GM20431 (cell line): Measurements from ENCODE around the gene CCDC51.

ENCODE experiments used
- in situ Hi-C: fragments of 300-500 bp; cut with MseI, MboI; formaldehyde crosslinking; loops from one replicate; pipeline ENCODE4 v1.15.0; 2020; ENCODE audit warnings: low sequenced_read_pairs; ENCODE audit not compliant: unreplicated experiment

The CCDC51 gene

DNA sequence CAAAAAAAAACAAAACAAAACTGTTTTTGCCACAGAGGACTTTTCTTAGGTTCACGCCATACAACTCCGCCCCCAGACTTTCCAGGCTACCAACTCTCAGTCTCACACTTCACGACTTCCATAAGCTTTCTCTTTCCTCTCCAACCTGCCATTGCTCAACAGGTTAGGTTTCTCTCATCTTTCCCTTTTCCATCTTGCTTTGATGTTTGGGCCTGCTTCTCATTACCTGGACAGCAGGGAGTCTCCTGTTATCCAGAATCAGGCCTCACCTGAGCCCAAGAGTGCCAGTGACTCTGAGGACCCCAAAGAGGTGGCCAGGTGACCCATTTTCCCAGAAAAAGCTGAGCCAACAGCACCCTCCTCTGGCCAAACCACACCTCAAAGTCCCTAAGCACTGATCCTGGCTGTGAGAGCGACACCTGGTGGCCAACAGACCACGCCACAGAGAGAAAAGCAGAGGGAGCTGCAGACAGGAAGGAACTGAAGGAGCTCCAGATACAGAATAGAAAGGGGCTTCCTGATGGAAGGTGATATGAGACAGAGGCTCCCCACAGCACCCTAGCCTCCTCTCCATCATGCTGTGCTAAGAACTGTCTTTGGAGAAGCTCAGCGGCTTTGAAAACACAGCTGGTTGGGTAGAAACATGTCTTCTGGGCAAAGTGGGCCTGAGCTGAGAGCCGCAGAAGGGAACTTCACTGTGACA, 4.0 kb downstream of the CCDC51 start:
- in situ Hi-C loops: loop anchor here (10.0 kb wide), 1 partner anchor 201 kb away; no protein-coding TSS in a partner anchor

DNA sequence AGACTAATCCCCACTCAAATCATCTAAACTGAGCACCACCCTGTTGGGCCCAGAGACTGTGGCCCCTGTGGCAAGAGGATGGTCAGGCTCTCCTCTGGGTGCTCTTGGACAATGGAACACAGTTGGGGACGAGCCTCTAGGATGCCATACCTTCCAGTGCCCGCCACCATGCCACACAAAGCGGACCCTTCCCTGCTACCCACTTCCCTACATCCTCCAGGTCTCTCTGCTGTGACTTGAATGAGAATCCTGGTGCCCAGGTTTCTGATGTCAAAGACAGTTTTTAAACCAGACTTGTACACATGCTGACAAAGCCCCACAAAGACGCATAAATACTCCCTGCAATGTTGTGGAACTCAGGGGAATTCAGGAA, 4.7 kb downstream of the CCDC51 start:
- in situ Hi-C loops: loop anchor here (10.0 kb wide), 1 partner anchor 200 kb away; no protein-coding TSS in a partner anchor

DNA sequence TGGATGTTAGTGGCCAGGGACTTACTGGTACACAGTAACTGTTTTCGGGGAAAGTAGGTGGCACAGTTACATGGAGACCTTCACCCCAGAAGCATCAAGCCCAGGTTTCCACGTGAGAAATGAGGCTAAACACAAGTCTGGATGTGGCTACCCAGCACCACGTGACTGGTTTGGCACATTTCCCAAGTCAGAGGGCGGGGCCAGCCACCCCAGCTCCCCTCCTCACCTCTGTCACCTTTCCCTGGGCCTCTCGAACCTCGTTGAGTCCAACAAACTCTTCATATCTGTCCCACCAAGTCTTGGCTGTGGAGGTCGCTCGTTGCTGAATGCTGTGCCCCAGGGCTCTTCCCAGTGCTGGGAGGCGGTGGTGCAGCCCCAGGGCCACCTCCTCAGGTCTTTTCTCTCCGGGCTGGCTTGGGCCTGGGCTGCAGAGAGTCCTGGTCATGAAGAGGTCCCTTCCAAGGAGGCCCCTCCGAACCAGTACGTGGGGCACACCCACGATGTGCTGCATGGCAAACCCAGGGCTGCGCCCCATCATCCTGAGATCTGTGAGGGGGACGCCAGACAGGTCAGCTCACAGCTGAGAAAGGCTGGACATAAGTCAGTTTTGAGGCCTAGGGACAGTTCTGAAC, 5.2 kb downstream of the CCDC51 start:
- in situ Hi-C loops: loop anchor here (10.0 kb wide), 1 partner anchor 200 kb away; no protein-coding TSS in a partner anchor

DNA sequence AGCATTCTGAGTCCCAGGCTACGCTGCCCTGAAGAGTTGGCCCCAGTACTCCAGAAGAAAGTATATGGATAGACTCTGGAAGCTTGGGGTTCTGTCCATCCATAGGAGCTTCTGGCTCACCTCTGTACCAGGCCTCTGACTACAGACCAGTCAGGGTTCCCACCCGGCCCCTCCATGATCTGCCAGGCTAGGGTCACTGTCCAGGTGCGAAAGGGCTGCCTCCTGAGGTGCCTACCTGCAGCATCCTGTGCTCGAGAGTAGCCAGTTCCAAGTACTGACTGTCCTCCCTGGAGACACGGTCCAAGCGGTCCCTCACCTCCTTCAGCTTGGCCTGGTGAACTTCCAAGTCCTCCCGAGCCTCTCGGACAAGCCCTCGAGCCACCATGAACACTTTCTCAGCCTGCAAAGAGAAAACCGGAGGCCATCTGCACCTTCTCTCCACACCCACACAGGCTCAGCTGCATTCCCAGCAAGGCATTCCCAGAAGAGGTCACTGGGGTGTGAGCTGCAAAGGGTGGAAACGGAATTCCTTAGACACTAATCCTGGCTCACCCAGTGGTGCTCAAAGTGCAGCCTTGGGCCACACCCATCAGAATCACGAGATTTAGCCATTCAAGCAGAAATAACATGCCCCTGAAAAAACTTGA, 6.3 kb downstream of the CCDC51 start:
- in situ Hi-C loops: loop anchor here (10.0 kb wide), 1 partner anchor 199 kb away; no protein-coding TSS in a partner anchor

DNA sequence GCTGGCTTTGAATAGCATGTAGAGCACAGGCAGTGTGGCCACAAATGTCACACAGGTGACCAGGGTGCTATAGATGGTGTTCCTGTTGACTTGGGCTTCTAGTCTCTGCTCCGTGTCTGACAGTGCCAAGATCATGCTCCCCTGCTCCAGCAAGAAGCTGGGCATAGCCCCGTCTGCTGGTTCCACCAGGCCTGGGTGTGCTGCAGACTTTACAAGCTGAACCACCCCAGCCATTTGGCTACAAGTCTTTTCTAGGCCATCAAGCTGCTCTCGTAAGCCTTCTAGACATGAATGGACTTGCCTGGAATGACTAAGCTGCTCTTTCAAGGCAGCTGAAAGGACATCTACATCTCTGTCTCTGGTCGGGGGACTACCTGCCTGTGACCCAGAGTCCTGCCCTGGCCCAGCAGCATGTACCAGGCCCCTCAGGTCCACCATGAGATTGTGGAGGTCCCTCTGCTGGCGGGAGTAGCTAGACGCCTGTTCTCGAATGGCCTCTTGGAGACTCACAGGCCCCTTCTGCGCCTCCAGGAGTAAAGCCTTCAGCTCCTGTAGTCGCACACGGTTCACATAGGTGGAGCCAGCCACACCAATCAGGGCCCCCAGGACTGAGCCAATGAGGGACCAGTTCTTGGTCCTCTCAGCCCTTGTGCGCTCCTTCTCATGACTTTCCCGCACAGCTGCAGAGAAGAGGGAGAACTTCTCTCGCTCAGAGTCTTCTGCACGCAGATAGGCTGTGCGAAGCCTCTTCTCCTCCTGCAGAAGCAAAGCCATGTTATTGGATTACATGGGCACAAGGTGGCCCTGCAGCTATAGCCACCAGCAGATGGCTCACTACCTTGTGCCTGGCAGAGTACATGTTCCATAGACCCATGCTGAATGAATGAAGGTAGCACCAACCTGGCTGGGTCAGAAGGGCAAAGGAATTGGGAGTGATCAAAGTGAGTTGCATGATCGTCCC, 7.2 kb downstream of the CCDC51 start:
- in situ Hi-C loops: loop anchor here (10.0 kb wide), 1 partner anchor 198 kb away; no protein-coding TSS in a partner anchor

DNA sequence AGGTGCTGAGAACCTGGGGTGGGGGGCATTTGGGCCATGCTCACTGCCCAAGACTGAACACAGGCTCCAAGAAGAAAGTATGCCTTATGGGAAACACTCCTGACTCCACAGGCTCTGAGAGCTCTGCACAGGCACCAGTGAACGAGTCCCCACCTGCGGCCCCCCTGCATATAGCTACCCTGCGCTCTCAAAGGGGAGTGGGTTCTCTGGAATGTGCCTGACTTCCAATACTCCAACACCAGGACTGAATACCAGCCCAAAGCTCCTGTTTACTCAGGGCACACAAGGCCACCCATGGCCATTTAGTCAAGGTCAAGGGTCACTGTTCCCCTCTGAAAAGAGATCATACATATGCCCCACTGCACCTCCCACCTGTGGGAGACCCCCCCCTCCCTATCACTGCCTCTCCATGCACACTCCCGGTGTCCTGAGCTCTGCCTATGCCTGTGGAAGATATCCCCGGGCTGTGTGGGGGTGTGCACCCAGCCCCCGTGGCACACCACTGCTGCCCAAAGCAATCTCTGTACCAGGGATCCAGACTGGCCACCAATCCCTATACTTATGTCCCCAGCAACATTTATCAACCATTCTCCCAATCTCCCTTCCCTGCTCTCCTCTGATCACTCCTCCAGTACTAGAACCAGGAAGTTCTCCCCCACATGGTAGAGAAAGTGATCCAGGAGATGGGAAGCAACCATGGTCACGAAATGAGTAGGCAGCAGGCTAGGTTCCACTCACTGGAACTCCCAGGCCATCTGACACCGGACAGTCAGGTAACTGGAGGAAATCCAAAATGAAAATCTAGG, 8.5 kb downstream of the CCDC51 start:
- in situ Hi-C loops: loop anchor here (10.0 kb wide), 1 partner anchor 197 kb away; no protein-coding TSS in a partner anchor

DNA sequence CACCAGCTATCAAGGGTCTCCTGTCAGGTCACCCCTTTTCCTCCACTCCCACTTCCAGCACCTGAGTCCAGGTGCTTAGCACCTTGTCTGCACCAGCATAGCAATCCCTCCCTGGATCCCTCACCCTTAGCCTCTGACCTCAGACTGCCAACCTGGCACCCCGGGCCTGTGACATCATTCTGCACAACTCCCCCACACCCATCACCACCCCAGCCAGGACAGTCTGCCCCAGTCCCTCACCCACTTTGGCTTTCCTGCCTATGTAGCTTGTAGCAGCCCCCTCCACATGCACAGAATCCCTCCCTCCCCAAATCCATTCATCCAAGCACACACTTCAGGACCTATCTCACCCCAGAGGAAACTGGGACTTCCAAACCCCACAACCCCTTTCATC, 9.2 kb downstream of the CCDC51 start:
- in situ Hi-C loops: loop anchor here (10.0 kb wide), 1 partner anchor 196 kb away; no protein-coding TSS in a partner anchor

DNA sequence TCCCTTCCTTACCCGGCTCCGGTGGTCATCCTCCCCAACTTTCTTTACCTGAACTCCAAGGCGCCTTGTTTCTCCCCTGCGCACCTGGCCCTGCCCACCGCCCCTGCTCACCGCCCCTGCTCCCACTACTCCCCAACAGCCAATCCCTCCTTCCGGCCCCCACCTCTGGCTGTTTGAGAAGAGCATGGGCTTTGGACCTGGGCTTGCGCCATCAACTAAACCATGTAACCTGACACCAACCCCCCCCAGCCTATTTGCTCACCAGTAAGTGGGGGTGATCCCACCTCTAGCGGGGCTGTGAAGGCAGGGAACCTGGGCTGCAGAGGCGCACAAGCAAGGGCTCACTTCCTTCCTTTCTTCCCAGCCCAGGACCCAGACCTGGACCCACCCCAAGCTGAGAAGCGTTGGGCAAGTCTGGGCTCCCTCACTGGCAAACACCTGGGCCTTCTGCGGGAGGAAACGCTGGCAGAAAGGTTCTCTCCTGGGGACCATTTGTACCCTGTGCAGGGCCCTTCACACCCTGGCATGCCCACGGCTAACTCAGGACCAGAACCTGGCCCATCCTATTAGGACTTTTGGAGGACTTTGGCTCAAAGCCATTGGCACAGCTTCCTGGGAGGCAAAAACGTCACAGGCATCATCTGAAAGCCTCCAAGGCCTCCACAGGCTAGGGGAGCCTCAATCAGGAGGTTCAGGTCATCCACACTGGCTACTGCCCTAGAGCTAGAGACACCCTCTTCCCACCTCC, 9.8 kb downstream of the CCDC51 start, which contains the start of gene PLXNB1:
TSS of gene PLXNB1 (minus strand) at position 127 of the 748 bp plus-strand sequence. CDS start 5,475 bp downstream, outside the sequence.
- in situ Hi-C loops: loop anchor here (10.0 kb wide), 1 partner anchor 195 kb away; no protein-coding TSS in a partner anchor

DNA sequence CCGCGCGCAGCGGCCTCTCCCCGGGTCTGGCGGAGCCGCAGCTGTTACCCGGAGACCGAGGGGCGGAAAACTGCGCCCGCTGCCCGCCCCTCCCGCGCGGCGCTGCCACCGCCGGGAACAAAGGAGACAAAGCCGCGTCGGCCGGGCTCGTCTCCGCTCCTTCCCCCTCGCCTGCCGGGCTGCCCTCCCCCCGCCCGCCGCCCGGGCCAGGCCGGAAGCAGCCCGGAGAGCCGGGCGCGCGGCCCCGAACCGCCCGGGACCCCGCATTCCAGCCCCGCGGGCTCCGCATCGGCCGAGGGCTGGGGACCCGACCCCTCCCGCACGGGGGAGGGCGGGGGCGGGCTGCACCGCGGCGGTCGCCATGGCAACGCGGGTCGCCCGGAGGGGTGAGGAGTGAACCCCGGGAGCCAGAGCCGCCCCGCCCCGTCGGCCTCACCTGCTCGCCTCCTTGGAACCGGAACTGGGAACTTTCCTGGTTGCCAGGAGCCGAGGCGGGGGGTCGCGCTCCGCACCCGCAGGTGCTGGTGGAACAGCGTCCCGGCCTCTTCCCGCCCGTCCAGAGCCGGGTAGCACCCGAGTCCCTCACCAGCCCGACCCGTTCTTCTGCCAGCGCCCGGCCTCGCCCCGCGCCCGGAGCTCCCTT, 10.5 kb downstream of the CCDC51 start:
- in situ Hi-C loops: no loop called here

DNA sequence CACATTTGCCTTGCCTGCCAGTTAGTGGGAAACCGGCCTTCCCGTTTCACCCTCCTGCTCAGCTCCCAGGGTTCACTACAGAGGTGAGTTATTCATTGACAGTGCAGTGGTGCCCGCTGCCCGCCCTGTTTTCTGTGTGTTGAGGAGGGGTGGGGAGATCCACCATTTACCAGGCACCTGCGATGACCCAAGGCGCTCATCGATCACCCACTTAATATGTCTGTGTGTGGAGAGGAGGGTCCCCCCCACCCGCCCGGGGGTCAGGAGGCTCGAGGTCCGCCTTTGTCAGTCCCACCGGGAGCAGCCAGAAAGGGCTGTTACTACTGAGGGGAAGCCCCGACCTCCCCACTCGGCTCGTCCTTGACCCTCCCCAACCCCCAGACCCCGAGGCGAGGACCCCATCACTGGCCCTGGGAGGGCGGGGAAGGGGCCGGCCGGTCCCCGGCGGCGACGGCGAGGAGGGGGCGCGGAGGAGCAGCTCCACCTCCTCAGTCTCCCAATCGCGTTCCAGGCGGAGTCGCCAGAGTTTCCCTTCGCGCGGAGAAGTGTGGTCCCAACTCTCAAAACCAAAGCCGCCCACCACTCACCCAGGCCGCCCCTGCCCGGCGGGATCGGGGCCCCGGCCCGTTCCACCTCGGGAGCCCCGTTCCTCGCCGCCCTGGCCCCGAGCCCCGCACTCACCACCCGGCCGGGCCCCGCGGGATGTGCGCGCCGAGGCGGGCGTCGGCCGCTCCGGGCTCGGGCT, 11.2 kb downstream of the CCDC51 start:
- in situ Hi-C loops: no loop called here

DNA sequence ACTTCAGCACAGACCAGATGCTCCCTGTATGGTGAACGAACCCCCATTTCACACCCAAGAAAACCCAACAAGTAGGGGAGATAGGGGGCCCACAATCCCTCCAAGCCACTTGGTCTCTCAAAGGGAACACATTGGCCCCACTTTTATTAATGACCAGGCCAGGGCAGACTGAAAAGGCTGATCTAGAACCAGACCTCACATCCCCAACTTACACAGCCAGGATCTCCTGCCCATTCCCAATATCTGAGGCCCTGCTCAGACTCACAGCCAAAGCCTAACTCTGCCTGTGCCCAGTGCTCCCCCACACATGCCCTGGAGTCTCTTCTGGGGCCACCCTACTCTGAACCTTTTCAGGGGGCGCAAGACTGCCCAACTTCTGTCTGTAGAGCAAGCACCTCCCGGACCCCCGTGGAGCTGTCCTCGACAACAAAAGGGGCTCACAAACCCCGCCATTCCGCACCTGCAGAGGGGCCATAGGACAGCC, 11.8 kb downstream of the CCDC51 start:
- in situ Hi-C loops: no loop called here

DNA sequence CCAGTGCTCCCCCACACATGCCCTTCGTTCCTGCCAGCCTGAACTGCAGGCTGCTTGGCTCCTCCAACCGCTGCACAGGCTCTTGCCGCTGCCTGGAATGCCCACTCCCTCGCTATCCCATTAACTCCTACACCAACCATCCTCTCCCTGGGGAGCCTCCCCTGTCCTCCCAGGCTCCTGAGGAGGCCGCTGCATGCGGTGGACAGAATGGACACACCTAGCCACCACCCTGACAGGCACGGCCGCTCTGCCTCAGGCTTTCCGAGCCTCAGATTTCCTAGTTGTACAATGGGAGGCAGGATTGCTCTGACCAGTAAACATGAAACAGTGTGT, 12.3 kb downstream of the CCDC51 start:
- in situ Hi-C loops: no loop called here

DNA sequence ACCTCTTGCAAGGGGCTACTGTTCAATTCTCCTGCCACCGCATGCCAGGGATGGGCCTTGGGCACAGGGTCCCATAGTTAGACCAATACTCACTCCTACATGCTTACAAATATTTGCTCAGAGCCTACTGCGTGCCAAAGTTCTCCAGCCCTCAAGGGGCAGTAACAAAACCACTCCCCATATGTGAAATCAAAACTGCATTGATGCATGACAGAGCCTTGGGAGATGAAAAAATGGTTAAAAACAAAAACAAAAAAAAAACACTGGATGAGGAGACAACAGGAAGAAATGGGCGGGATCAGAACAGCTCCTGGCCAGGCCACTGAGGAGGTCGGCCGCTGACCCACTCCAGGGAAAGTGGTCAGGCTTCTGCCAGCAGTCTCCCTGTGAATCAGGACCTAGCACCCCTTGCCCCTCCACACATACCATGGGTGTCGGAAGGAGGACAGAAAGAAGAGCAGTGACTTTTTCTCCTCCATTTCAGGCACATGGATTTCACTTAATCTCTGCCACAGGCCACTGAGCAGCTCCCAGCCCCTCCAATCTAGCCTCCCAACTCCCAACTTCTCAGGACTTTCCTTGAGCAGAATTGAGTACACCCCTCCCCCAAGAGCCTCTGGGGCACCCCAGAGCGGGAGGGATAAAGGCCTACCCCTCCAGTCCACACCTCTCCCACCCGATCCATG, 12.8 kb downstream of the CCDC51 start:
- in situ Hi-C loops: no loop called here

DNA sequence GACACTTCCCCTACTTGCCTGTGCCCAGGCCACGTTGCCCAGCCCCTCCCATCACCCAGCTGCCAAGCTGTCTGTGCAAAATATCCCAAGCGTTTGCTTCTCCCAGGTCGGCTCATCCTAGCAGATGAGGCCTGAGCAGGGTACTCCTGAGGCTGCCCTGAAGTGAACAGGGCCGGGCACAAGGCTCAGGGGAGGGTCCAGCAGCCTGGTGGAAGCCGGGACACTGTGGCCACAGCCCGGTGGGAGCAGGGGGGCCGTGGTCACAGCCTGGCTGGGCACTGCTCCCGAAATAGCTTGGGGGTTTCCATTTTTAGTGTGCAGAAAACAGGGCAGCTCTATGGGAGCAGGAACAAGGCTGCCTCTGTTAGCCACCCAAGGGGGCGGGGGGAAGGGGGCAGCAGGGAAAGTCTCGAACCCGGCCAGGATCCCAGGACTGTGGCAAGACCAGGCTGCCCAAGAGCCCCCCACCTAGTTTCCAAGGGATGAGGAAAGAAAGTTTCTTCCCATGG, 13.5 kb downstream of the CCDC51 start:
- in situ Hi-C loops: no loop called here

DNA sequence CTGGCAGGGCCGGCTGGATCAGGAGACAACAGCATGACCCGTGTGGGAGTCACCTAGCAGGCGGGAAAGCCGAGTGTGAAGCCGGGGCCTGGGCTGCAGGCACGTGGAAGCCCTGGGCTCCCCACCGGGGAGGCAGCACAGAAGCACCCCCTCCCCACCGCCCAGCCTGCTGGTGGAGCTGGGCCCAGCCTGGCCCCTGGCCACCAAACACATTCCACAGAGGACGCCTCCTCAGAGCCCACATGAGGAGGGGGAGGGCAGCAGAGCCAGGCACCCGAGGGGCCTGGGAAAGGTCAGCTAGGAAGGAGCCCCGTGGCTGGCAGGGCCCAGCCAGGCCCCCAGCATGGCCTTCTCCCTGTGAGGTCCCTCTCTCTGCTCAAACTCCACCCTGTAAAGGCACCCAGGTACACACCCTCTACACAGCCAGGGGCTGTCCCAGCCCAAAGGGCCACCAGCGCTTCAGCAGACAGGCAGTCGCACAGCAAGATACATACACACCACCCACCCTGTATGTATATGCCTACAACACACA, 14.6 kb downstream of the CCDC51 start:
- in situ Hi-C loops: no loop called here
